H9 (cell line): ENCODE data around the gene ODC1. TPM values are rescaled to one million over a fixed set of nuclear protein-coding genes. Genes with fewer than 3 reads are reported as not detected.

ENCODE experiments used
- DNase-seq: peaks from one replicate; pipeline ENCODE4 v3.0.0-alpha.2; 2017
- H2AFZ ChIP-seq: one replicate; pipeline ENCODE4 v1.6.1; 2013; ENCODE audit warnings: mild to moderate bottlenecking, low read length, control low read depth, moderate library complexity
- H2AK5ac ChIP-seq: 2 replicates; pipeline ENCODE4 v1.6.1; 2013; ENCODE audit warnings: low read length, control low read depth, mixed read lengths; ENCODE audit not compliant: insufficient read length
- H2BK120ac ChIP-seq: one replicate; pipeline ENCODE4 v1.6.1; 2013; ENCODE audit warnings: low read depth, mild to moderate bottlenecking, low read length, control low read depth, inconsistent platforms; ENCODE audit not compliant: poor library complexity, severe bottlenecking
- H2BK12ac ChIP-seq: 2 replicates; pipeline ENCODE4 v1.6.1; 2013; ENCODE audit warnings: low read length, control low read depth, mixed read lengths, low read depth; ENCODE audit not compliant: insufficient read length
- H2BK15ac ChIP-seq: 2 replicates; pipeline ENCODE4 v1.6.1; 2013; ENCODE audit warnings: low read depth, low read length, control low read depth
- H2BK20ac ChIP-seq: one replicate; pipeline ENCODE4 v1.6.1; 2013; ENCODE audit warnings: low read depth, mild to moderate bottlenecking, low read length, control low read depth, inconsistent platforms; ENCODE audit not compliant: poor library complexity, severe bottlenecking
- H2BK5ac ChIP-seq: 2 replicates; pipeline ENCODE4 v1.6.1; 2013; ENCODE audit warnings: low read length, control low read depth, mixed read lengths; ENCODE audit not compliant: insufficient read length
- H3K14ac ChIP-seq: 2 replicates; pipeline ENCODE4 v1.6.1; 2013; ENCODE audit warnings: low read length, control low read depth; ENCODE audit not compliant: insufficient read depth
- H3K18ac ChIP-seq: 2 replicates; pipeline ENCODE4 v1.6.1; 2013; ENCODE audit warnings: low read depth, mild to moderate bottlenecking, mixed read lengths, low read length, control low read depth; ENCODE audit not compliant: insufficient read length
- H3K23ac ChIP-seq: 2 replicates; pipeline ENCODE4 v1.6.1; 2013; ENCODE audit warnings: low read length, control low read depth, mixed read lengths, low read depth; ENCODE audit not compliant: insufficient read length
- H3K23me2 ChIP-seq: 2 replicates; pipeline ENCODE4 v1.6.1; 2013; ENCODE audit warnings: low read depth, mild to moderate bottlenecking, mixed read lengths, low read length, control low read depth; ENCODE audit not compliant: insufficient read length, poor library complexity, severe bottlenecking
- H3K27ac ChIP-seq: 2 replicates; pipeline ENCODE4 v1.5.1; 2013; ENCODE audit warnings: low read length, control low read depth, mixed read lengths, low read depth; ENCODE audit not compliant: insufficient read length
- H3K27me3 ChIP-seq: 2 replicates; pipeline ENCODE4 v1.6.1; 2013; ENCODE audit warnings: low read length, control low read depth, inconsistent platforms; ENCODE audit not compliant: insufficient read depth
- H3K4ac ChIP-seq: 2 replicates; pipeline ENCODE4 v1.6.1; 2013; ENCODE audit warnings: low read depth, mild to moderate bottlenecking, control low read depth, inconsistent platforms, low read length, moderate library complexity
- H3K4me1 ChIP-seq: 2 replicates; pipeline ENCODE4 v1.6.1; 2013; ENCODE audit warnings: low read length, control low read depth, inconsistent platforms; ENCODE audit not compliant: insufficient read depth
- H3K4me2 ChIP-seq: 2 replicates; pipeline ENCODE4 v1.6.1; 2013; ENCODE audit warnings: low read length, control low read depth, mixed read lengths; ENCODE audit not compliant: insufficient read length, insufficient read depth
- H3K56ac ChIP-seq: 2 replicates; pipeline ENCODE4 v1.6.1; 2013; ENCODE audit warnings: low read depth, mild to moderate bottlenecking, mixed read lengths, low read length, control low read depth; ENCODE audit not compliant: insufficient read length
- H3K79me1 ChIP-seq: 2 replicates; pipeline ENCODE4 v1.6.1; 2013; ENCODE audit warnings: low read depth, mild to moderate bottlenecking, moderate library complexity, low read length, control low read depth, inconsistent platforms; ENCODE audit not compliant: insufficient read depth, poor library complexity, severe bottlenecking
- H3K79me2 ChIP-seq: 2 replicates; pipeline ENCODE4 v1.6.1; 2013; ENCODE audit warnings: low read length, control low read depth, inconsistent platforms; ENCODE audit not compliant: insufficient read depth
- H3K9ac ChIP-seq: 2 replicates; pipeline ENCODE4 v1.6.1; 2013; ENCODE audit warnings: low read length, control low read depth, mixed read lengths; ENCODE audit not compliant: insufficient read length; ENCODE audit errors: extremely low read depth
- H3K9me3 ChIP-seq: one replicate; pipeline ENCODE4 v1.6.1; 2013; ENCODE audit warnings: low read depth, low read length, inconsistent platforms; ENCODE audit not compliant: control insufficient read depth
- H3T11ph ChIP-seq: one replicate; pipeline ENCODE4 v1.6.1; 2013; ENCODE audit warnings: mild to moderate bottlenecking, low read length, control low read depth, inconsistent platforms
- H4K20me1 ChIP-seq: one replicate; pipeline ENCODE4 v1.6.1; 2013; ENCODE audit not compliant: control insufficient read depth, insufficient read length, insufficient read depth
- H4K5ac ChIP-seq: 2 replicates; pipeline ENCODE4 v1.6.1; 2013; ENCODE audit warnings: low read depth, mild to moderate bottlenecking, mixed read lengths, low read length, control low read depth; ENCODE audit not compliant: insufficient read length
- H4K8ac ChIP-seq: replicated peaks from 2 replicates; pipeline ENCODE4 v1.6.1; 2013; ENCODE audit warnings: low read length, control low read depth, mixed read lengths, low read depth; ENCODE audit not compliant: insufficient read length
- H4K91ac ChIP-seq: 2 replicates; pipeline ENCODE4 v1.6.1; 2013; ENCODE audit warnings: low read depth, mild to moderate bottlenecking, moderate library complexity, mixed read lengths, low read length, control low read depth; ENCODE audit not compliant: insufficient read length
- H3K27ac Mint-ChIP-seq, 3 experiments: 2 replicates in 2 of 3; 3 replicates in 1 of 3; pipeline ENCODE4 v1.8.0; 2020 to 2021; ENCODE audit warnings: mixed read lengths in 3 of 3, mild to moderate bottlenecking in 1 of 3, moderate library complexity in 1 of 3
- H3K27me3 Mint-ChIP-seq: 2 replicates; pipeline ENCODE4 v1.8.0; 2021; ENCODE audit warnings: low read depth, mild to moderate bottlenecking, moderate library complexity, mixed read lengths
- H3K36me3 Mint-ChIP-seq, 3 experiments: 2 replicates in 2 of 3; 3 replicates in 1 of 3; pipeline ENCODE4 v1.8.0; 2020 to 2021; ENCODE audit warnings: low read depth in 3 of 3, mixed read lengths in 3 of 3; ENCODE audit not compliant: insufficient read depth in 1 of 3
- H3K4me1 Mint-ChIP-seq, 2 experiments: 2 replicates each; pipeline ENCODE4 v1.8.0; 2020; ENCODE audit warnings: mixed read lengths in 2 of 2
- H3K4me3 Mint-ChIP-seq, 2 experiments: 2 replicates in 1 of 2; 3 replicates in 1 of 2; pipeline ENCODE4 v1.8.0; 2020 to 2021; ENCODE audit warnings: mild to moderate bottlenecking in 2 of 2, mixed read lengths in 2 of 2, moderate library complexity in 1 of 2
- H3K9me3 Mint-ChIP-seq, 2 experiments: 2 replicates in 1 of 2; 3 replicates in 1 of 2; pipeline ENCODE4 v1.8.0; 2020; ENCODE audit warnings: mild to moderate bottlenecking in 2 of 2, mixed read lengths in 2 of 2, moderate library complexity in 1 of 2
- CTCF ChIP-seq: fragments of 200-600 bp; sonication (generic); conservative IDR thresholded peaks from 3 replicates; pipeline ENCODE4 v1.8.0; 2021; ENCODE audit warnings: antibody characterized with exemption, mild to moderate bottlenecking
- WGBS: extraction: QIAGEN DNeasy Blood & Tissue Kit; methylation state at CpG from one replicate; pipeline ENCODE4 v1.1.7; 2013; ENCODE audit warnings: missing lambda C conversion rate, low lambda C conversion rate, mixed read lengths; ENCODE audit not compliant: insufficient read length; ENCODE audit errors: extremely low coverage; 5-methylcytosine and 5-hydroxymethylcytosine counted together
- total RNA-seq: library from RNA; stranded (reverse); gene quantifications from 2 replicates; pipeline ENCODE4 v1.2.1, GENCODE V29; 2021

Gene ODC1
- total RNA-seq, 1 experiment from 2014 or later, result 48.3 TPM

GRCh38 chr2:10422251-10422650, 25.9 kb downstream of the ODC1 start:
- no peaks in the 10 kb centered on the region for H3K36me3 Mint-ChIP-seq

More at GRCh38 chr2:10422251-10422650, 25.9 kb downstream of the ODC1 start:
- no peak overlapping the region for H2BK120ac ChIP-seq
- H3K23me2 ChIP-seq, result no peaks in the 10 kb centered on the region
- no peak overlapping the region for H3T11ph ChIP-seq
- peaks cover 3 to 11% of the 10 kb centered on the region in 2 experiments; a peak in 3 of 4 replicates for H3K4me1 Mint-ChIP-seq
- H4K8ac ChIP-seq, result no peak overlapping the region
- no peaks in the 10 kb centered on the region for H3K9me3 ChIP-seq
- H4K5ac ChIP-seq, result no peak overlapping the region
- no peak overlapping the region for H4K91ac ChIP-seq
- DNase-seq, result no peak
- no peak overlapping the region for H3K4me3 Mint-ChIP-seq
- no peaks in the 10 kb centered on the region for H3K9me3 Mint-ChIP-seq
- no CpG with 5 or more reads among the region's 6 CpGs for WGBS
- no peaks in the 10 kb centered on the region for H3K79me1 ChIP-seq
- no peak overlapping the region for H3K18ac ChIP-seq
- no peaks in the 10 kb centered on the region for H4K20me1 ChIP-seq
- H3K4me2 ChIP-seq, result no peak overlapping the region
- no peak overlapping the region for H3K27ac Mint-ChIP-seq
- H2AFZ ChIP-seq, result no peak overlapping the region
- H3K4ac ChIP-seq, result no peak overlapping the region
- H2BK20ac ChIP-seq, result no peak overlapping the region
- H3K27me3 ChIP-seq, result no peaks in the 10 kb centered on the region
- no peak overlapping the region for H3K23ac ChIP-seq
- no peak overlapping the region for H2BK12ac ChIP-seq
- no peaks in the 10 kb centered on the region; the same call in 1 of the 2 replicates for H3K4me1 ChIP-seq
- no peak overlapping the region for H2BK5ac ChIP-seq
- H3K56ac ChIP-seq, result no peak overlapping the region
- no peak overlapping the region for H2AK5ac ChIP-seq
- H2BK15ac ChIP-seq, result no peak overlapping the region
- H3K14ac ChIP-seq, result no peak overlapping the region
- no peaks in the 10 kb centered on the region for H3K27me3 Mint-ChIP-seq
- TF ChIP-seq CTCF, result no peak
- H3K27ac ChIP-seq, result no peak overlapping the region
- H3K79me2 ChIP-seq, result no peaks in the 10 kb centered on the region
- H3K9ac ChIP-seq, result no peak overlapping the region
